ENCODE results near the gene SEC16A. TPM values are rescaled to one million over a fixed set of nuclear protein-coding genes. Genes with fewer than 3 reads are reported as not detected.

SEC16A gene
- polyA plus RNA-seq, 3 donors: 23.1 to 34.9 (median 30.9) TPM

DNA sequence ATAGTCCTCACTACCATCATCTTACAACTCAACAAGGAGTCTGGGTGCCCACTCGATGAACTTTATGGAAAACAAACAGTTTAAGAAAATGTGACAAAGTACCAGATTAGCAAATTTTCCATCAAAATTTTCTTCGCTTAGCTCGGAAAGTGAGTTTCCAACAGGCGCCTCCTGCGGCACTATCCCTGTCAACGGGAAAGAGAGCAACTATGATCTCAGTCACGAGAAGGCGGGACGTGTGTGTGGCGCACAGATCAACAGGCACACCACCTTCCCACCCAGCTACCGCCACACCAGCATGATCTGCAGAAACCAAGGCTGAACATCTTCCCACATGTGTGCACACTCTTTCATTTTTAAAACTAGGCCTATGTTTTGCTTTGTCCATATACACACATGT is 29.5 kb downstream of the SEC16A start:
- no peak overlapping the region for H3K27ac ChIP-seq (ENCODE audit: low read depth, low read length)
- WGBS, 3 donors: 90 to 94% (median 92%) methylated on average over 11 of the region's 11 CpGs

DNA sequence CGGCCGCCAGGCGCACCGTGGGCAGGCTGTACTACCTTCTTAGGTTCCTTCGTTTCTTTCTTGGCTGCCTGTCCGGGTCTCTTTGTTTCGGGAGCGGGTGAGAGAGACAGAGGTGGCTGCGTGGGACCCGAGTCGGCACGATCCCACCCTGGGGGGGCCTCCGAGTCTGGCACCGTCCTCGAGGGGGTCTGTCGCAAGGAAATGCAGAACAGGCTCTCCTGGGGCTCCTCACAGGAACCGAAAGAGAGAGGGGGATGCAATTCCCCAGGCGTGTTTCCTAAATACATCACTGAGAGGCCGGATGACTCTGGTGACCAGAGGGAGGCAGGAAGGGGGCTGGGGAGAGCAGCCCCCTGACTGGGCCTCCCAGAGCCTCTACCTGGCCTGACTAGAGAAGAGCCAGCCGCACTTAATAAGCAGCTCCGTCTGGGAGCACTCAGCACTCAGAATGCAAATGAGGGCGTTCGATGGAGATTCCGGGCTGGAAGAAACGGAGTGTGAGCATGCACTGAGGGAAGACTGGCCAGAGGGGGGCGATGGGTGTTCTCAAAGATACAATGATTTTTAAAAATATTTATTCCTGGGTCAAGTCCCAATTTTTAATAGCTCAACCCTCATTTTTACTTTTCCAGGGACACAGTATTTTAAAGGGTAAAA is 31.5 kb downstream of the SEC16A start:
- WGBS, 3 donors: 87 to 90% (median 89%) methylated on average over 26 of the region's 26 CpGs

DNA sequence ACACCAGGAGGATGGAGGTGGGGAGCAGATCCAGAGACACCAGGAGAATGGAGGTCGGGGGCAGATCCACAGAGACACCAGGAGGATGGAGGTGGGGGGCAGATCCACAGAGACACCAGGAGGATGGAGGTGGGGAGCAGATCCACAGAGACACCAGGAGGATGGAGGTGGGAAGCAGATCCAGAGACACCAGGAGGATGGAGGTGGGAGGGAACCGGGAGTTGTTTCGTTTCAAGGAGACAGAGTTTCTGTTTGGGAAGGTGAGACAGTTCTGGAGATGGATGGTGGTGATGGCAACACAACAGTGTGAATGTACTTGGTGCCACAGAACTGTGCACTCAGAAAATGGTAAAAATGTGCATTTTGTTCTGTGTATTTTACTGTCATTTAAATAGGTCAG is 34.2 kb downstream of the SEC16A start:
- WGBS, 3 donors: 88 to 91% (median 89%) methylated on average over 3 of the region's 3 CpGs

More for the DNA sequence above, 31.5 kb downstream of the SEC16A start:
- no peak overlapping the region for H3K27ac ChIP-seq (ENCODE audit: low read depth, low read length)

DNA sequence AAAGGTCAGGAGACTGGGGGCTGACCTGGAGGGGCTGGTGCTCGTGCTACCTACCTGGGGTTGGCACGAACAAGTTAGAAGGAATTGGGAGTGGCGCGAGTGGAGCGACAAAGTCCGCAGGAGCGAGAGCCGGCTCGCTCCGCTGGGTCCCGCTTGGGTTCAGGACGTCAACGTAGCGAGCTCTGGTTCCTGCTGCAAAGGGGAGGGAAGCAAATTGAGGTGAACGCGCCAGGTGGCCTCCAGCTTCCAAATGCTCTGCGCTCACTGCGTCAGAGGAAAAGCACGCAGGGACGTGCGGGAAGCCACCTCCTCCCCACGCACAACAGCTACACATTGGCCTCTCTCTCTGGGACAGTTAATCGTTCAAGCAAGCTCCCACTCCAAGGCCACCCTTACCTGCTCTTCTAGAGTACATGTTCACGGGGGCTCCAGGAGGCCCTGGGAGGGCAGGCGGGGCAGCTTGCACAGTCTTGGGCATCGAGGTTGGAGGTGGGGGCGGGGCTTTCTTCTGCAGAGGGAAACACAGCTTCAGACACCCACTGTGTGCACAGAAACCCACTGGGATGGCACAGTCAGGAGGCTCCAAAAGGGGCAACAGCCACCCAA is 35.6 kb downstream of the SEC16A start:
- H3K27ac ChIP-seq (ENCODE audit: low read depth, low read length): no peak overlapping the region
- WGBS, 3 donors: 93 to 95% (median 95%) methylated on average over 27 of the region's 27 CpGs

More for the DNA sequence above, 34.2 kb downstream of the SEC16A start:
- H3K27ac ChIP-seq (ENCODE audit: low read depth, low read length): no peak overlapping the region

DNA sequence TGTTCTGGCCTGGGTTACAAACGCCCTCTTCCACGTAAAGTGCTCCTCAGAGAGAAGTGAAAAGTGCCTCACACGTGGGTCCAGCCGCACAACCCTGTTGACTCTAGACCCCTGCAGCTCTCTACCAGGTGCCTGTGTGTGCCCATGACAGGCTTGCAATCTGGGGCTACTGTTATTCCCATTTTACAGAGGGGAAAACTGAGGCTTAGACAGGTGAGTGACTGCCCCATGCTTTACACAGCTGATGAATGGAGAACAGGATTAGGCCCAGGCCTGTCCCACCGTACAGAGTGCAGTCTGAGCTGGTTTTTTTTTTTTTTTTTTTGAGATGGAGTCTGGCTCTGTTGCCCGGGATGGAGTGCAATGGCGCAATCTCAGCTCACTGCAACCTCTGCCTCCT is 37.0 kb downstream of the SEC16A start:
- WGBS, 3 donors: 79 to 88% (median 83%) methylated on average over 7 of the region's 7 CpGs
- no peak overlapping the region for H3K27ac ChIP-seq (ENCODE audit: low read depth, low read length)

DNA sequence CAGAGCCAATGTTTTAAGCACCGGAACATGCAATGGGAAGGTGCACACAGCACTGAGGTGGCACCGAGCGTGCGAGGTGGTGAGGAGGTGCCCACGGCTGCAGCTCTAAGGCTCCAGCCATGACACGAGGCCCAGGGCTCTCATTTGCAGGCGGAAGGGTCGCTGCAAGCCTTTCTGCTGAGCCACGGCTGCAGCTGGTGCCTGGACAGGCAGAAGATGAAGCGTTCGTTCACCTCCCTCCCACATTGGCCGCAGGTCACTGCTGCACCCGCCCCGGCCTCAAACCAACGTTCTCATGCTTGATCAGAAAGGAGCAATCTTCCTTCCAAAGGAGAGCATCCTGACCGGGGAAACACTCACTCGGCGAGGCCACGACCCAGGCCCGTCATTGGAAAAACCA is 38.7 kb downstream of the SEC16A start:
- 89 to 93% (median 91%) methylated on average over 20 of the region's 20 CpGs for WGBS, 3 donors
- H3K27ac ChIP-seq (ENCODE audit: low read depth, low read length): no peak overlapping the region

DNA sequence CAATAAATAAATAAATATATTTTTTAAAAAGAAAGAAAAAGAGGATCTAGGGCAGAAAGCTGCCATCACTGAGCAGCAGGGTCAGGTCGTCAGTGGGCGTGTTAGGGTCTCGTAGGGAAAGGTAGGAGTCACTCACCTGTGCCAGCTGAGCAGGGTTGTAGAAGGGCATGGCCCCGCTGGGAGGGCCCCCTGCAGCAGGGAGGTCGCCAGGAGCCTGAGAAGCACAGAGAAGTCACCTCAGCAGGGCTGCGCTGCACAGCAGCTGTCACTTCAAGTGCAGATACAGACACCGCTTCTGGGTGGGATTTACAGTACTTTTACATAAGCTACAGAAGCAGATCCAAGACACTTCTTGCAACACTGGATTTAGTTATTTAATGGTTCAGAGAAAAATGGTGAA is 39.2 kb downstream of the SEC16A start:
- no peak overlapping the region for H3K27ac ChIP-seq (ENCODE audit: low read depth, low read length)
- 91 to 95% (median 93%) methylated on average over 7 of the region's 7 CpGs for WGBS, 3 donors

DNA sequence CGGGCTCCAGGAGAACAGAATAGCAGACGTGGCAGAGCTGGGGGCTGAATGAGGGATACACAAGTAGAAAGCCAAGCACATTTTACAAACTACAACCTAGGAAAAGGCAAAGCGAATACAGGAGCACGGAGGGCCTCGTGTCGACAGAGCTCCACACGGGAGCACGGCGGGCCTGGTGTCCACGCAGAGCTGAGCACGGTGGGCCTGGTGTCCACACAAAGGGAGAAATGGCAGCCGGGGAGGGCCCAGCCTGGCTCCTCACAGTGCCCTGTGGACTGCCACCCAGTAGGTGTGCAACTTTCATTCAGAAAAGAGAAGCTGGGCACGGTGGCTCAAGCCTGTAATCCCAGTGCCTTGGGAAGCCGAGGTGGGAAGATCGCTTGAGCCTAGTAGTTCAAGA is 39.8 kb downstream of the SEC16A start:
- no peak overlapping the region for H3K27ac ChIP-seq (ENCODE audit: low read depth, low read length)
- WGBS, 3 donors: 89 to 95% (median 92%) methylated on average over 15 of the region's 15 CpGs

DNA sequence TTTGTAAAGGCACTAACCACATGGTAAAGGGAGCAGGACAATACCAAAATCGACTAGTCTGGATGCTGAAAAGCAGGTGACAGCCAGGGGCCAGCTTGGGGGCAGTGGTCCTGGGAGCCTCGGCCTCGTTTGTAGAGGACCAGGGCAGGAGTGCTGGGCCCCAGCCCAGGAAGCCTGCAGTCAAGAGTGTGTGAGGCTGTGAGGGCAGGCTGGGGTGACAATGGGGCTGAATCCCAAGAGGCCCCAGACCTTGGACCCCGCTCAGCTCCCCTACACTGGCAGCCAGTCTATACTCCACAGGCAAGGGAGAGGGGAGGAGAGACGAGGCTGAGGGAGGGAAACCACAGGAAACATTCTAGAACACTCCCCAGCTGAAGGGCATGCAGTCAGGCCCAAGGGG is 40.6 kb downstream of the SEC16A start:
- WGBS, 3 donors: 75 to 86% (median 86%) methylated on average over 4 to 5 of the region's 5 CpGs
- H3K27ac ChIP-seq (ENCODE audit: low read depth, low read length): no peak overlapping the region

DNA sequence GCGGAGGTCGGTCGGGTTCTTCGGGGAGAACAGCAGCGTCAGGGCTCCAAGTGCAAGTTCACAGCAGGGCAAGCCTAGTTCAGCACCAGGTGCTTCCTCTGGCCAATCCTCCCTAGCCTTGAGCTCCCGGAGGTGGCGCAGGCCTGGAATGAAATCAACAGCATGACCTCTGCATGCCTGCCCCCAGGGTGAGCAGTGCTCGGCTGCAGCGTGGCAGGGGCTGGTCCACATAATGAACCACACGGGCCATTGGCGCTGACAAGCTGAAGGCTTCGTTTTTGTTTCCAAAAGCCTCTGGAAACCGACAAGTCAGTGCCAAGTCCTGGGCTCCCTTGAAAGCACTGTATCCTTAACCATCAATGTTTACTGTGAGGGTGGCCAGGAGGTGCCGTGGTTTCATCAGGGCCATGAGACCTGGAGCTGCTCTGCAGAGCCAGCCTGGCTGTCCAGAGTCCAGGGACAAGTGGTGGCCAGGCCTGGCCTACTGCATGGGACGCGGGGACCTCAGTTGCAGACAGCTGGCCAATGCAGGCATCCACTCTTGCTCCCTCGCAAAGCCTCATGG is 41.1 kb downstream of the SEC16A start:
- H3K27ac ChIP-seq (ENCODE audit: low read depth, low read length): no peak overlapping the region
- 74 to 80% (median 79%) methylated on average over 17 of the region's 17 CpGs for WGBS, 3 donors

DNA sequence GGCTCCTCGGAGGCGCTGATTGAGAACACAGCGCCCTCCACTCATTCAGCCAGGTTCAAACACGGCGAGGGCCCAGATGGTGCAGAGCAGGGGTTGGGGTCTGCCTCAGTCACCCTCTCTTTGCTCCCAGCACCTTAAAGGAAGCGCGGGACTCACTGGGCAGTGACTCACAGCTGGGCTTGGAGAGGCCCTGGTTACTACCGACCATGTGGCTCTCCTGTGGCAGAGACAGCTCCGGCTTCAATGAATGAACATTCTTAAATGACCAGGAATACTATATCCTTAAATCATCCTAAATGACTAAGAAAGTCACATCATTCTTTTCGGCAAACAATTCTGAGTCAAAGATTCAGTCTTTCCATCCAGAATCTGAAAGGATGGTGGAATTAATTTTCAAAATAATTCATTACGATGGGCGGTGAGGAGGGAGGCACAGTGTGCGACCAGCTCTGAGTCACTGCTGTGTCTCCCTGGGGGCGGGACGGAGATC is 41.6 kb downstream of the SEC16A start:
- 83 to 90% (median 87%) methylated on average over 15 of the region's 15 CpGs for WGBS, 3 donors

DNA sequence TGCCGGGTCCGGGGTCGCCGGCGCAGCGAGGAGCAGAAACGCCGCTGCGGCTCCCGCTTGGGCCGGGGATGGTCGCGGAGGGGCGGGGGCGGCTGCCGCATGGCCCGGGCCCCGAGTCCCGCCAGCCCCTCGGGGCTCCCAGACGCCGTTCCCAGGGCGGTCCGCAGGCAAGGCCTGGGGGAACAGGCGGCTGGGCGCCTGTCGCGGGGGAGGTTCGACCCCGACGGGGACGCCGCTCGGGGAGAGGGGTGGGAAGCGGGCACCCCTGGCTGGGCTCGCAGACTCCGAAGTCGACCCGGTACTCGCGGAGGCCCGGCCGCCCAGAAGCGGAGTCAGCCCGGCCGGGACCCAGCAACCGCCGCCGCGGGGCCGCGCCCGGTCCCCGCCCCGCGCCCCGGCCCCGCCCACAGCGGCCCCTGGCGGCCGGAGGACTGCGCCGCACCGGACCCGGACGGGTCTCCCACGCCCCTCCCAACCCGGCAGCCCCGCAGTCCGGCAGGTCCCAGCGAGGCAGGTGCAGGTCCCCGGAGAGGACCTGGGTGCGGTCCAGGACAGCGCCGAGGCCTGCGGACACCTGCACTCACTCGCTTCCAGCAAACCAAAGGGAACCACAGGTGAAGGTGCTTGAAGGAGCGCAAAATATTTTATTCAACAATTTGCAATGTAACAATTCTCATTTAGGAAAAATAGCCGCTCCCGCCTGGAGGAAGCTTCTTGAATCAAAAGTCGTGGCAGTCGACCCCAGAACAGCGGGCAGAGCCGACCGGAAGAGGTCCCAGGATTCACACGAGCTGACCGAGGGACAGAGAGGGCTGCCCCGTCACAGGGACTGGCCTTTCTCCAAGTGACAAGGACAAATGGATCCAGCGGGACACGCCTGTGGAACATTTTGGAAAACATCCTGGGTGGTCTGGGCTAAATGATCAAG is 43.1 kb downstream of the SEC16A start, which contains the start of gene INPP5E:
INPP5E (minus strand) TSS at position 365 of the 928 bp plus-strand sequence. CDS start 426 bp downstream, outside the sequence.
- WGBS, 3 donors: 6 to 9% (median 7%) methylated on average over 66 to 90 of the region's 90 CpGs
- no peak within 1 kb of the TSS for H3K27ac ChIP-seq (ENCODE audit: low read depth, low read length)

More for the DNA sequence above, 41.6 kb downstream of the SEC16A start:
- H3K27ac ChIP-seq (ENCODE audit: low read depth, low read length): no peak overlapping the region

DNA sequence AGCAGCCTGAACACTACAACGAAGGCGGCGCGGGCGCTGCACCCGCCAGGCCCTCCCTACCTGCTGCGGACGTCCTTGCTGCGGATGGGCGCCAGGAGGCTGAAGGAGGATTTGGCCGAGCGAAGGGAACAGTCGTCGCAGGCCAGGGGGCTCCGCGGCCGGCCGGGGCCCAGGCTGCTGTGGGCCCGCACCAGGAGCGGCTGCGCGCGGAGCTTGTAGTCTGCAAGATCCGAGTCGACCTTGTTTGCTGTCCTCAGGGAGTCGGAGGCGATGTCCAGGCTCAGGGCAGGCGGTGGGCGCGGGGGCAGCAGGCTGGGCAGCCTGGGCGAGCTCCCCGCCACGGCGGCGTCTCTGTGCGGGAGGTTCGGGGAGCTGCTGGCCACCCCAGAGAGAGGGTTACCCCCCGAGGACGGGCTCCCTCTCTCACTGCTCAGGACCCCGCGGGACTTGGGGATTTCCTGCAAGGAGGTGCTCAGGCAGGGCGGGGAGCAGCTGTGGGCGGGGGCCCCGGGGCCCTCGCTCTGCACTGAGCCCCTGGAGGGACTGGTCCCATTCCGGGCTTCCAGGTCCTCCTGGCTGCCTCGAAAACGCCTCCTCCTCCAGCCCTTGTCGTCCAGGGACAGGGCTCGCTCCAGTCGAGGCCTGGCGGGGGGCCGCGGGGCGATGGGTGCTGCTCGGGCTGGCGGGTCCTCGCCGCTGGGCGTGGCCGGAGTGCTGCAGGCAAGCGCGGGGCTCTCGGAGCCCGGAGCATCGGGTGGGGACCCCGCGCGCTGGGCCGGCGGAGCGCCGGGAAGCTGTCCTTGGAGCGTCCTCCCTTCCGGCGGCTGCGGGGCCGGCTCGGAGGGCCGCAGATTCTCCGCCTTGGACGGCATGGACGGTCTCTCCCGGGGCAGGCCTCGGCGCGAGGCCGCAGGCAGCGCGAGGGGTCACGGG is 44.0 kb downstream of the SEC16A start:
- WGBS, 3 donors: 0 to 1% (median 0%) methylated on average over 71 to 91 of the region's 91 CpGs
- no peak overlapping the region for H3K27ac ChIP-seq (ENCODE audit: low read depth, low read length)

DNA sequence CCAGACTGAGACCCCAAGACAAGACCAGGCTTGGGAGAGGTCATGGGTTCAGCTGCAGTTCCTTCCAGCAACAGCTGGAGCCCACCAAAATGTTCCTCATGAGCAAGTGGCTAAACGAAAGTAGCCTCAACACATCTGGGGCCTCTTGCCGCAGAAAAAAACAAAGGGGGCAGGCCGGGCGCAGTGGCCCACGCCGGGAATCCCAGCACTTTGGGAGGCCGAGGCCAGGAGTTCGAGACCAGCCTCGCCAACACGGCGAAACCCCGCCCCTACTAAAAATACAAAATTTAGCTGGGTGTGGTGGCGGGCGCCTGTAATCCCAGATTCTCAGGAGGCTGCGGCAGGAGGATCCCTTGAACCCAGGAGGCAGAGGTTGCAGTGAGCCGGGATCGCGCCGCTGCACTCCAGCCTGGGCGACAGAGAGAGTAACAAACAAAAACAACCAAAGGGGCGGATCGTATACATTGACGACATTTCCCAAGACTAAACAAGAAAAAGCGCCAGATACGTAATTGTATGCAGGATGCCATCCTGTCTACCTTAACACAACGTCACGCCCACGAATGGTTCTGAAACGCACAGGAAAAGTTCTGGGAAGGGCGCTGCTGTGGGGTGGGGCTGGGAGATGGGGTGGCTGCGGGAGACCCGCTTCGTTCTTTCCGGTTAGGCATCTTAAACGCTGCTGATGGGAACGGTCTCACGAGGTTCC is 44.8 kb downstream of the SEC16A start:
- 47 to 61% (median 57%) methylated on average over 37 of the region's 37 CpGs for whole genome bisulfite sequencing, 3 donors

DNA sequence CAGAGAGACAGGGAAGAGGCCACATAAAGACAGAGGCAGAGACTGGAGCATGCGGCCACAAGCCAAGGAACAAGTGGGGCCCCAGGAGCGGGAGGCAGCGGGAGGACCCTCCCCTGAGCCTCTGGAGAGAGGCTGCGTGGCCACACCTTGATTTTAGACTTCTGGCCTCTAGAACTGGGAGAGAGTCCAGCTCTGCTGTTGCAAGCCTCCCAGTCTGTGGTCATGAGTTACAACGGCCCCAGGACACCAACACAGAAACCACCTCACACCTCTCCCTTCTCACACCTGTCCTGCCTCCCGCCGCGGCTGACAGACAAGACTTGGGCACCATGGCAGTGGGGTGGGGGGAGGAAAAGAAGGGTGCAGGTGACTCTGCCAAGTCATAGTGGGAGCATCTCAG is 45.4 kb downstream of the SEC16A start:
- WGBS, 3 donors: 47 to 56% (median 53%) methylated on average over 8 of the region's 8 CpGs
- no peak overlapping the region for H3K27ac ChIP-seq (ENCODE audit: low read depth, low read length)

More for the DNA sequence above, 44.8 kb downstream of the SEC16A start:
- no peak overlapping the region for H3K27ac ChIP-seq (ENCODE audit: low read depth, low read length)

DNA sequence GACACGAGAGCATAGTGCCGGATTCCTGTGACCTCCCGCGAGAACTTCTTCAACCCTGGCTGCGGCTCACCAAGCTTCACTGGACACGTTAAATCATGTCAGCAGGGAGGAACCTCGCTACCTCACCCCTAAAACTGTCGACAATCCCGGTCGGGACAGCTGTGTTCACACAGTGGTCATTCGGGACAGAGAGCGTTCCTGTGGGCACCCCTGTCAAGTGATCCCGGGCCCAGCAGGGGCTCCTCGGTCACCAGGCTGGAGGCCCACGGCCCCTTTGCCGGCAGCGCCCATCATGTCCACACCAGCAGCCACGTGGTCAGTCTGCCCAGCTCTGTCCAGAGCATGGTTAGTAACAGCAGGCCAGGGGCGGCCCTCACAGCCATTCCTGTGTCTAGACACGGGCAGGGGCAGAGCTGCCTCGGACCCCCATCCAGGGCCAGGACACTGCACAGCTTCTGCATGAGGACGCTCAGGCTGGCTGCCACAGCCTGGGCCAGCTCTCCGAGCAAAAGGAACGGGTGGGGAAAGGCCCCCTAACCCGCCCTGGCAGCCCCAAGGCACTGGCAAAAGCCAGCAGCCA is 46.7 kb downstream of the SEC16A start:
- WGBS, 3 donors: 88 to 93% (median 91%) methylated on average over 25 of the region's 25 CpGs
- H3K27ac ChIP-seq (ENCODE audit: low read depth, low read length): no peak overlapping the region

Measured in adipose tissue (tissue), 3 donors.